OCI-LY7 (cell line): ENCODE results near the gene DPH6.

Source experiments
- EZH2phosphoT487 ChIP-seq: fragments of 200-600 bp; sonication (generic); IDR thresholded peaks from 2 replicates; pipeline ENCODE4 v1.6.1; 2018; ENCODE audit warnings: low read depth, borderline replicate concordance, mild to moderate bottlenecking, mixed run types, antibody characterized with exemption, low read length, moderate library complexity, mixed read lengths
- TF ChIP-seq, protein P1 (sequence below): fragments of 200-600 bp; sonication (generic); conservative IDR thresholded peaks from 2 replicates; pipeline ENCODE4 v1.5.1; 2014; ENCODE audit warnings: mild to moderate bottlenecking, antibody characterized with exemption, low read length, moderate library complexity, mixed read lengths

GRCh38 chr15:35321926-35322325 is 224.0 kb downstream of the DPH6 start:
- TF ChIP-seq, protein P1, sequence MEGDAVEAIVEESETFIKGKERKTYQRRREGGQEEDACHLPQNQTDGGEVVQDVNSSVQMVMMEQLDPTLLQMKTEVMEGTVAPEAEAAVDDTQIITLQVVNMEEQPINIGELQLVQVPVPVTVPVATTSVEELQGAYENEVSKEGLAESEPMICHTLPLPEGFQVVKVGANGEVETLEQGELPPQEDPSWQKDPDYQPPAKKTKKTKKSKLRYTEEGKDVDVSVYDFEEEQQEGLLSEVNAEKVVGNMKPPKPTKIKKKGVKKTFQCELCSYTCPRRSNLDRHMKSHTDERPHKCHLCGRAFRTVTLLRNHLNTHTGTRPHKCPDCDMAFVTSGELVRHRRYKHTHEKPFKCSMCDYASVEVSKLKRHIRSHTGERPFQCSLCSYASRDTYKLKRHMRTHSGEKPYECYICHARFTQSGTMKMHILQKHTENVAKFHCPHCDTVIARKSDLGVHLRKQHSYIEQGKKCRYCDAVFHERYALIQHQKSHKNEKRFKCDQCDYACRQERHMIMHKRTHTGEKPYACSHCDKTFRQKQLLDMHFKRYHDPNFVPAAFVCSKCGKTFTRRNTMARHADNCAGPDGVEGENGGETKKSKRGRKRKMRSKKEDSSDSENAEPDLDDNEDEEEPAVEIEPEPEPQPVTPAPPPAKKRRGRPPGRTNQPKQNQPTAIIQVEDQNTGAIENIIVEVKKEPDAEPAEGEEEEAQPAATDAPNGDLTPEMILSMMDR: no peak
- no peak for TF ChIP-seq EZH2phosphoT487
